Peyer's patch (tissue), 4 donors: Measurements from ENCODE around the gene C2.

Source experiments
- POLR2A ChIP-seq, 2 donors: fragments of 450-650 bp; IDR thresholded peaks; one replicate each; pipeline ENCODE4 v1.5.1; 2017; ENCODE audit warnings: antibody characterized with exemption in 2 of 2, mild to moderate bottlenecking in 2 of 2, moderate library complexity in 2 of 2
- TF ChIP-seq, protein P1 (sequence below), 6 experiments: fragments of 450-650 bp in 4 of 6; fragments of 200-600 bp in 2 of 6; sonication (generic) in 1 of 6; IDR thresholded peaks; one replicate each; pipeline ENCODE4 v1.5.1; 2017 to 2019; ENCODE audit warnings: antibody characterized with exemption in 6 of 6, mild to moderate bottlenecking in 3 of 6, moderate library complexity in 1 of 6

DNA sequence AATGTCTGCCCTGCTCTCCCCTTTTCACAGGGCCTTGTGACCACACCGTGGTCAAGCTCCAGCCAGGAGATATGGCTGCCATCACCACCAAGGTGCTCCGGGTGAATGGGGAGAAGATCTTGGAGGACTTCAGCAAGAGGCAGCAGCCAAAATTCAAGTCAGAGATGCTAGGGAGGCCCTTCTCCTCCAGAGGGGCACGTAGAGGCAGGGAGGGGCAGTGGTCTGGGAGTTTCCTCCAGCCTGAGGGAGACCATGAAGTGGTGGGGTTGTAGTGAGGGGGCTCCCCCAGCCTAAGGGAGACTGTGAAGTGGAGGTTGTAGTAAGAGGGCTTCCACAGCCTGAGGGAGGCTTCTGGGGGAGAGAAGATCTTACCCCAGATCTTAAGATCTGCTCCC is 40.4 kb downstream of the C2 start:
- TF ChIP-seq POLR2A (IDR thresholded peaks at IDR 0.05) = no peak
- TF ChIP-seq, protein P1, sequence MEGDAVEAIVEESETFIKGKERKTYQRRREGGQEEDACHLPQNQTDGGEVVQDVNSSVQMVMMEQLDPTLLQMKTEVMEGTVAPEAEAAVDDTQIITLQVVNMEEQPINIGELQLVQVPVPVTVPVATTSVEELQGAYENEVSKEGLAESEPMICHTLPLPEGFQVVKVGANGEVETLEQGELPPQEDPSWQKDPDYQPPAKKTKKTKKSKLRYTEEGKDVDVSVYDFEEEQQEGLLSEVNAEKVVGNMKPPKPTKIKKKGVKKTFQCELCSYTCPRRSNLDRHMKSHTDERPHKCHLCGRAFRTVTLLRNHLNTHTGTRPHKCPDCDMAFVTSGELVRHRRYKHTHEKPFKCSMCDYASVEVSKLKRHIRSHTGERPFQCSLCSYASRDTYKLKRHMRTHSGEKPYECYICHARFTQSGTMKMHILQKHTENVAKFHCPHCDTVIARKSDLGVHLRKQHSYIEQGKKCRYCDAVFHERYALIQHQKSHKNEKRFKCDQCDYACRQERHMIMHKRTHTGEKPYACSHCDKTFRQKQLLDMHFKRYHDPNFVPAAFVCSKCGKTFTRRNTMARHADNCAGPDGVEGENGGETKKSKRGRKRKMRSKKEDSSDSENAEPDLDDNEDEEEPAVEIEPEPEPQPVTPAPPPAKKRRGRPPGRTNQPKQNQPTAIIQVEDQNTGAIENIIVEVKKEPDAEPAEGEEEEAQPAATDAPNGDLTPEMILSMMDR (IDR thresholded peaks at IDR 0.05) = no peak
